HepG2 (cell line): ENCODE data around the gene KCTD21. TPM values are rescaled to one million over a fixed set of nuclear protein-coding genes. Genes with fewer than 3 reads are reported as not detected.

Source experiments
- ATAC-seq: fragments of 200-7000 bp; cut with Tn5 transposase; 3 replicates; pipeline ENCODE4 v1.9.1; 2020; ENCODE audit warnings: mild to moderate bottlenecking, moderate library complexity
- BruUV-seq: library from RNA; stranded (reverse); fragments of 400-500 nt; replicated peaks from 2 replicates; lab custom pipeline; 2021; lab: Mats Ljungman, UMichigan
- CTCF ChIA-PET: fragments of 300-600 bp; formaldehyde crosslinking; extraction: SDS; loops from one replicate; lab custom pipeline; 2021; ENCODE audit warnings: low total read pairs, inconsistent platforms, low intra/inter-chr PET ratio; lab: Yijun Ruan, JAX
- POLR2A ChIA-PET: fragments of 350-600 bp; sonication (Branson Sonifier 250); formaldehyde crosslinking; loops from one replicate; lab custom pipeline; 2020; ENCODE audit warnings: antibody characterized with exemption, inconsistent platforms; lab: Yijun Ruan, JAX
- DNase-seq: peaks from one replicate; pipeline ENCODE4 v3.0.0-alpha.2; 2015; ENCODE audit warnings: low spot score
- FAIRE-seq: peaks from 3 replicates; lab custom pipeline; 2011; peaks lifted over from hg19 to GRCh38; lab: Jason Lieb, UNC
- H2AFZ ChIP-seq: one replicate; pipeline ENCODE4 v1.6.1; 2011; ENCODE audit warnings: low read length, inconsistent platforms
- H3K27ac ChIP-seq: fragments of 300-600 bp; 3 replicates; pipeline ENCODE4 v1.8.0; 2011; ENCODE audit warnings: mixed run types, mild to moderate bottlenecking, mixed read lengths, low read length, inconsistent platforms; ENCODE audit not compliant: insufficient read depth; ENCODE audit errors: extremely low read length
- H3K27me3 ChIP-seq, 2 experiments: fragments of 200-600 bp in 1 of 2; 2 replicates in 1 of 2; 3 replicates in 1 of 2; pipeline versions ENCODE4 v1.6.0 to v1.8.0; 2011; ENCODE audit warnings: low read length in 2 of 2, mild to moderate bottlenecking in 2 of 2, moderate library complexity in 2 of 2, inconsistent platforms in 1 of 2; ENCODE audit not compliant: insufficient read depth in 2 of 2, control insufficient read depth in 1 of 2
- H3K36me3 ChIP-seq, 2 experiments: fragments of 200-600 bp in 1 of 2; replicated peaks in 1 of 2; 2 replicates in 1 of 2; 3 replicates in 1 of 2; pipeline versions ENCODE4 v1.5.1 to v1.8.0; 2011; ENCODE audit warnings: low read length in 2 of 2, inconsistent platforms in 1 of 2; ENCODE audit not compliant: insufficient read depth in 2 of 2, control insufficient read depth in 1 of 2
- H3K4me1 ChIP-seq: 2 replicates; pipeline ENCODE4 v1.5.1; 2012; ENCODE audit warnings: low read length, inconsistent platforms; ENCODE audit not compliant: insufficient read depth
- H3K4me2 ChIP-seq: 2 replicates; pipeline ENCODE4 v1.6.0; 2011; ENCODE audit warnings: low read depth, low read length, inconsistent platforms
- H3K4me3 ChIP-seq, 3 experiments: fragments of 200-600 bp in 1 of 3; sonication (generic), shearing (Covaris generic) in 1 of 3; replicated peaks in 1 of 3; 2 replicates each; pipeline ENCODE4 v1.5.1; 2011 to 2016; ENCODE audit warnings: low read length in 3 of 3, inconsistent platforms in 2 of 3, low read depth in 2 of 3, mild to moderate bottlenecking in 2 of 3, control low read depth in 1 of 3, mixed read lengths in 1 of 3; ENCODE audit not compliant: insufficient read depth in 1 of 3
- H3K79me2 ChIP-seq: one replicate; pipeline ENCODE4 v1.6.1; 2011; ENCODE audit warnings: low read length, inconsistent platforms; ENCODE audit not compliant: insufficient read depth
- H3K9ac ChIP-seq: 2 replicates; pipeline ENCODE4 v1.6.0; 2011; ENCODE audit warnings: mild to moderate bottlenecking, low read depth, low read length, inconsistent platforms; ENCODE audit not compliant: insufficient read depth
- H3K9me3 ChIP-seq: 2 replicates; pipeline ENCODE4 v1.5.1; 2012; ENCODE audit warnings: mild to moderate bottlenecking, low read length
- H4K20me1 ChIP-seq: 2 replicates; pipeline ENCODE4 v1.6.0; 2011; ENCODE audit warnings: inconsistent platforms, mild to moderate bottlenecking, low read length, moderate library complexity; ENCODE audit not compliant: insufficient read depth
- AGO1 ChIP-seq: fragments of 200-400 bp; formaldehyde crosslinking; IDR thresholded peaks from 2 replicates; pipeline ENCODE4 v1.6.1; 2017; ENCODE audit warnings: mild to moderate bottlenecking, low read depth, low read length, moderate library complexity; ENCODE audit not compliant: poor library complexity, severe bottlenecking
- DBP ChIP-seq: sonication (generic); formaldehyde crosslinking; IDR thresholded peaks from 2 replicates; pipeline ENCODE4 v1.4.0; 2020; ENCODE audit warnings: missing genetic modification reagents; ENCODE audit errors: not compliant biosample characterization
- HDAC2 ChIP-seq: sonication (generic); formaldehyde crosslinking; IDR thresholded peaks from 2 replicates; pipeline ENCODE4 v1.4.0; 2020; ENCODE audit warnings: missing genetic modification reagents
- IRX3 ChIP-seq: sonication (generic); formaldehyde crosslinking; IDR thresholded peaks from 2 replicates; pipeline ENCODE4 v1.8.1; 2023; ENCODE audit warnings: mild to moderate bottlenecking, low read depth, missing genetic modification reagents, borderline replicate concordance
- JUN ChIP-seq: sonication (generic); formaldehyde crosslinking; IDR thresholded peaks from 2 replicates; pipeline ENCODE4 v1.4.0; 2020; ENCODE audit warnings: mild to moderate bottlenecking, missing genetic modification reagents
- KDM5B ChIP-seq: sonication (generic); formaldehyde crosslinking; IDR thresholded peaks from 2 replicates; pipeline ENCODE4 v1.4.0; 2020; ENCODE audit warnings: missing genetic modification reagents, mild to moderate bottlenecking, borderline replicate concordance
- MBD4 ChIP-seq: IDR thresholded peaks from 2 replicates; pipeline ENCODE4 v1.6.1; 2012; ENCODE audit warnings: low read length, inconsistent platforms, borderline replicate concordance
- YEATS4 ChIP-seq: sonication (generic); formaldehyde crosslinking; IDR thresholded peaks from 2 replicates; pipeline ENCODE4 v1.4.0; 2020; ENCODE audit warnings: missing genetic modification reagents, borderline replicate concordance
- ZMYM3 ChIP-seq: sonication (generic); formaldehyde crosslinking; IDR thresholded peaks from 2 replicates; pipeline ENCODE4 v1.5.1; 2020; ENCODE audit warnings: mild to moderate bottlenecking, missing genetic modification reagents
- ZNF10 ChIP-seq: sonication (generic); formaldehyde crosslinking; IDR thresholded peaks from 2 replicates; pipeline ENCODE4 v1.4.0; 2020; ENCODE audit warnings: mild to moderate bottlenecking, low read depth, missing genetic modification reagents, borderline replicate concordance
- ZNF629 ChIP-seq: sonication (generic); formaldehyde crosslinking; conservative IDR thresholded peaks from 2 replicates; pipeline ENCODE4 v1.5.0; 2020; ENCODE audit warnings: missing genetic modification reagents
- ZNF709 ChIP-seq: sonication (generic); formaldehyde crosslinking; IDR thresholded peaks from 2 replicates; pipeline ENCODE4 v1.5.0; 2020; ENCODE audit warnings: mild to moderate bottlenecking, missing genetic modification reagents
- WGBS: methylation state at CpG from one replicate; pipeline ENCODE4 v1.1.6; 2017; ENCODE audit warnings: low lambda C conversion rate; 5-methylcytosine and 5-hydroxymethylcytosine counted together
- in situ Hi-C: cut with HindIII; loops from 2 replicates; pipeline ENCODE4 v1.10.0; 2017; ENCODE audit warnings: low pct_unique_long_range_greater_than_20kb; ENCODE audit not compliant: extremely low pct_ligation_motif_present
- intact Hi-C: fragments of 100-400 bp; cut with micrococcal nuclease; formaldehyde crosslinking; loops from one replicate; pipeline ENCODE4 v1.10.0; 2022; ENCODE audit not compliant: unreplicated experiment
- polyA plus RNA-seq, 8 experiments: library from polyadenylated mRNA; depleted of rRNA in 3 of 8; stranded (reverse) in 7 of 8; unstranded in 1 of 8; fragments of >200 nt; fragmentation: Illumina TruSeq in 4 of 8; extraction: Trizol in 4 of 8; gene quantifications; 2 replicates each; pipeline versions ENCODE4 v1.2.1 to v1.2.3, GENCODE V29; 2011 to 2016; ENCODE audit warnings: low read depth in 4 of 8, missing spikeins in 1 of 8, mixed read lengths in 1 of 8; ENCODE audit not compliant: insufficient read depth in 1 of 8
- total RNA-seq, 5 experiments: library from RNA; depleted of rRNA; stranded (reverse); fragments of >200 nt; fragmentation: Illumina TruSeq; extraction: Trizol; gene quantifications; 2 replicates each; pipeline ENCODE4 v1.2.3, GENCODE V29; 2016; ENCODE audit warnings: low read depth in 1 of 5
- TF ChIP-seq, protein P1 (sequence below): sonication (generic); formaldehyde crosslinking; IDR thresholded peaks from 2 replicates; pipeline ENCODE4 v1.5.0; 2020; ENCODE audit warnings: mild to moderate bottlenecking, low read depth, missing genetic modification reagents, borderline replicate concordance

Gene KCTD21
- total and polyA plus RNA-seq, 2 of the 13 experiments (the other 11 are each of a cell fraction or from before 2014, with no cell fraction given), result 3.1 to 13.5 TPM

GRCh38 chr11:78195917-78196560 lies 7.6 kb upstream of the KCTD21 start:
- Histone ChIP-seq H3K4me3 (no peak overlapping the region), H2AFZ (no peak overlapping the region), H3K79me2 (peaks cover 2% of the 10 kb centered on the region), H3K4me2 (no peak overlapping the region), H3K9ac (no peak overlapping the region), H3K27ac (no peak overlapping the region), H3K4me1 (peaks cover 48% of the 10 kb centered on the region), H3K36me3 (peaks cover 12 to 32% of the 10 kb centered on the region in 2 experiments; a peak in 4 of 5 replicates), H4K20me1 (no peaks in the 10 kb centered on the region), H3K9me3 (no peaks in the 10 kb centered on the region), H3K27me3 (no peaks in the 10 kb centered on the region)
- no peak for FAIRE-seq
- ATAC-seq, result no peak
- 98% methylated on average over 60 of the region's 60 CpGs for whole genome bisulfite sequencing
- in situ Hi-C loops, result no loop called here
- intact Hi-C loops, result no loop called here
- TF ChIP-seq, protein P1, sequence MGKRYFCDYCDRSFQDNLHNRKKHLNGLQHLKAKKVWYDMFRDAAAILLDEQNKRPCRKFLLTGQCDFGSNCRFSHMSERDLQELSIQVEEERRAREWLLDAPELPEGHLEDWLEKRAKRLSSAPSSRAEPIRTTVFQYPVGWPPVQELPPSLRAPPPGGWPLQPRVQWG, result no peak
- TF ChIP-seq YEATS4 (CRISPR knock-in tag) (no peak), ZNF629 (CRISPR knock-in tag) (peak; percentile 86), HDAC2 (CRISPR knock-in tag) (no peak), ZNF10 (CRISPR knock-in tag) (no peak), ZNF709 (CRISPR knock-in tag) (no peak), DBP (no peak), JUN (CRISPR knock-in tag) (no peak), AGO1 (no peak), IRX3 (no peak), KDM5B (no peak), ZMYM3 (peak; percentile 22; the same call in 1 of the 2 replicates), MBD4 (no peak)
- BruUV-seq, result no TSS peak
- POLR2A ChIA-PET, result no interaction called here
- no peak for DNase-seq
- CTCF ChIA-PET, result no interaction called here
